Activated naive CD4-positive, alpha-beta T cell treated with anti-CD3 and anti-CD28 coated beads for 36 hours (primary cell): ENCODE data around the gene PROSER3. TPM values are rescaled to one million over a fixed set of nuclear protein-coding genes. Genes with fewer than 3 reads are reported as not detected.

ENCODE experiments used
- total RNA-seq, 2 experiments: library from RNA; stranded (reverse); gene quantifications; one replicate each; pipeline ENCODE4 v1.2.3, GENCODE V29; 2021

PROSER3 gene
- total RNA-seq, 2 experiments from 2014 or later: 45.3 to 47.4 TPM

Other genes with a start within 250 kb of the PROSER3 start
- gene DMKN, start 244.5 kb upstream of the PROSER3 start, total RNA-seq: 1 to 10 TPM in 1 of 2 experiments, under 1 TPM in 1; 0.86 to 1.7 TPM
- not detected for gene SBSN, start 229.9 kb upstream of the PROSER3 start, total RNA-seq
- gene GAPDHS, start 224.7 kb upstream of the PROSER3 start, total RNA-seq: not detected
- gene TMEM147, start 212.6 kb upstream of the PROSER3 start, total RNA-seq: 10 to 100 TPM; 63.1 to 63.4 TPM
- gene ATP4A, start 194.5 kb upstream of the PROSER3 start, total RNA-seq: not detected
- not detected for gene PMIS2, start 172.0 kb upstream of the PROSER3 start, total RNA-seq
- gene HAUS5, start 145.4 kb upstream of the PROSER3 start, total RNA-seq: 10 to 100 TPM; 40.4 to 42.5 TPM
- gene RBM42, start 129.1 kb upstream of the PROSER3 start, total RNA-seq: 10 to 100 TPM; 64.2 to 66.2 TPM
- gene ETV2, start 116.4 kb upstream of the PROSER3 start, total RNA-seq: under 1 TPM; 0.52 to 0.84 TPM
- gene COX6B1, start 109.9 kb upstream of the PROSER3 start, total RNA-seq: 100 to 1,000 TPM; 499 to 512 TPM
- gene UPK1A, start 91.7 kb upstream of the PROSER3 start, total RNA-seq: under 1 TPM in 1 of 2 experiments, not detected in 1; 0.21 TPM
- gene ZBTB32, start 53.6 kb upstream of the PROSER3 start, total RNA-seq: 100 to 1,000 TPM; 174 to 181 TPM
- gene KMT2B, start 40.2 kb upstream of the PROSER3 start, total RNA-seq: 10 to 100 TPM; 62.0 to 65.8 TPM
- gene IGFLR1, start 15.7 kb upstream of the PROSER3 start, total RNA-seq: 10 to 100 TPM; 51.0 to 52.8 TPM
- 10 to 100 TPM; 41.8 to 44.2 TPM for gene U2AF1L4, start 12.8 kb upstream of the PROSER3 start, total RNA-seq
- gene PSENEN, start 12.5 kb upstream of the PROSER3 start, total RNA-seq: 10 to 100 TPM; 32.4 to 37.7 TPM
- gene LIN37, start 9.6 kb upstream of the PROSER3 start, total RNA-seq: 1 to 10 TPM; 5.7 to 9.7 TPM
- gene HSPB6, start 1.1 kb upstream of the PROSER3 start, total RNA-seq: under 1 TPM; 0.40 to 0.55 TPM
- 10 to 100 TPM; 49.5 to 61.6 TPM for gene ARHGAP33, start 17.4 kb downstream of the PROSER3 start, total RNA-seq
- not detected for gene PRODH2, start 54.7 kb downstream of the PROSER3 start, total RNA-seq
- under 1 TPM in 1 of 2 experiments, not detected in 1; 0.05 TPM for gene NPHS1, start 94.3 kb downstream of the PROSER3 start, total RNA-seq
- gene KIRREL2, start 98.7 kb downstream of the PROSER3 start, total RNA-seq: 1 to 10 TPM; 1.0 to 1.1 TPM
- 1 to 10 TPM in 1 of 2 experiments, under 1 TPM in 1; 0.79 to 1.2 TPM for gene APLP1, start 110.4 kb downstream of the PROSER3 start, total RNA-seq
- gene NFKBID, start 142.4 kb downstream of the PROSER3 start, total RNA-seq: 10 to 100 TPM; 56.2 to 56.4 TPM
- gene HCST, start 144.4 kb downstream of the PROSER3 start, total RNA-seq: 10 to 100 TPM; 11.7 to 14.5 TPM
- gene TYROBP, start 150.1 kb downstream of the PROSER3 start, total RNA-seq: not detected
- 1 to 10 TPM; 4.0 TPM for gene LRFN3, start 178.2 kb downstream of the PROSER3 start, total RNA-seq
- gene SDHAF1, start 237.0 kb downstream of the PROSER3 start, total RNA-seq: 10 to 100 TPM; 13.1 to 13.8 TPM